Endothelial cell of umbilical vein (primary cell): ENCODE measurements around the gene CLCN6. TPM values are rescaled to one million over a fixed set of nuclear protein-coding genes. Genes with fewer than 3 reads are reported as not detected.
A peak's percentile ranks its signal among the peaks of the same experiment; 100 is the strongest.

ENCODE experiments used
- BruUV-seq: library from RNA; stranded (reverse); fragments of 400-500 nt; replicated peaks from 2 replicates; lab custom pipeline; 2021; lab: Mats Ljungman, UMichigan
- CTCF ChIA-PET: fragments of 300-600, 350-600 bp; sonication (Branson Sonifier 250); formaldehyde crosslinking; loops from one replicate; lab custom pipeline; 2021; ENCODE audit warnings: antibody characterized with exemption, inconsistent platforms; lab: Charles Lee
- POLR2A ChIA-PET: fragments of 300-600, 350-600 bp; sonication (Branson Sonifier 250); formaldehyde crosslinking; loops from one replicate; lab custom pipeline; 2021; ENCODE audit warnings: antibody characterized with exemption, inconsistent platforms; lab: Charles Lee
- DNase-seq: peaks from one replicate; pipeline ENCODE4 v3.0.0-alpha.2; 2011; ENCODE audit warnings: low read depth, low spot score
- FAIRE-seq: peaks from 2 replicates; lab custom pipeline; 2011; peaks lifted over from hg19 to GRCh38; lab: Jason Lieb, UNC
- H2AFZ ChIP-seq: 2 replicates; pipeline ENCODE4 v1.6.0; 2012; ENCODE audit warnings: low read depth, low read length, control low read depth, inconsistent platforms
- H3K27ac ChIP-seq: 2 replicates; pipeline ENCODE4 v1.5.1; 2011; ENCODE audit warnings: low read depth, mild to moderate bottlenecking, control low read depth, low read length, moderate library complexity; ENCODE audit not compliant: insufficient read depth
- H3K27me3 ChIP-seq, 2 experiments: 2 replicates each; pipeline versions ENCODE4 v1.6.0 to v1.6.1; 2011; ENCODE audit warnings: low read length in 2 of 2, mixed read lengths in 1 of 2; ENCODE audit not compliant: control insufficient read depth in 2 of 2, insufficient read depth in 2 of 2
- H3K36me3 ChIP-seq, 2 experiments: 2 replicates in 1 of 2; 3 replicates in 1 of 2; pipeline ENCODE4 v1.5.1; 2011; ENCODE audit warnings: low read length in 2 of 2, mild to moderate bottlenecking in 1 of 2, moderate library complexity in 1 of 2; ENCODE audit not compliant: control insufficient read depth in 2 of 2, insufficient read depth in 2 of 2; ENCODE audit errors: extremely low read depth in 1 of 2
- H3K4me1 ChIP-seq: 3 replicates; pipeline ENCODE4 v1.5.1; 2011; ENCODE audit warnings: mild to moderate bottlenecking, low read length; ENCODE audit not compliant: control insufficient read depth, insufficient read depth; ENCODE audit errors: extremely low read depth
- H3K4me2 ChIP-seq: 2 replicates; pipeline ENCODE4 v1.6.1; 2011; ENCODE audit warnings: low read length, control low read depth, mixed read lengths; ENCODE audit not compliant: insufficient read depth
- H3K4me3 ChIP-seq, 3 experiments: fragments of 200-600 bp in 1 of 3; sonication (generic), shearing (Covaris generic) in 1 of 3; replicated peaks in 1 of 3; 2 replicates each; pipeline ENCODE4 v1.5.1; 2011 to 2016; ENCODE audit warnings: control low read depth in 3 of 3, low read length in 3 of 3, mild to moderate bottlenecking in 2 of 3, inconsistent platforms in 1 of 3, low read depth in 1 of 3, moderate library complexity in 1 of 3; ENCODE audit not compliant: insufficient read depth in 1 of 3
- H3K79me2 ChIP-seq: 2 replicates; pipeline ENCODE4 v1.6.0; 2012; ENCODE audit warnings: low read length, inconsistent platforms; ENCODE audit not compliant: control insufficient read depth, insufficient read depth
- H3K9ac ChIP-seq: replicated peaks from 2 replicates; pipeline ENCODE3; 2011; ENCODE audit warnings: low read length, control low read depth; ENCODE audit not compliant: insufficient read depth; ENCODE audit errors: extremely low read depth
- H3K9me1 ChIP-seq: replicated peaks from 3 replicates; pipeline ENCODE4 v1.6.0; 2011; ENCODE audit warnings: mild to moderate bottlenecking, low read length; ENCODE audit not compliant: control insufficient read depth, insufficient read depth; ENCODE audit errors: extremely low read depth
- H3K9me3 ChIP-seq: replicated peaks from 2 replicates; pipeline ENCODE4 v1.5.1; 2012; ENCODE audit warnings: low read length, inconsistent platforms; ENCODE audit not compliant: control insufficient read depth, insufficient read depth
- H4K20me1 ChIP-seq: replicated peaks from 2 replicates; pipeline ENCODE3; 2011; ENCODE audit warnings: mild to moderate bottlenecking, low read length; ENCODE audit not compliant: control insufficient read depth, insufficient read depth; ENCODE audit errors: extremely low read depth
- FOS ChIP-seq: IDR thresholded peaks from 2 replicates; pipeline ENCODE4 v1.6.1; 2011; ENCODE audit warnings: mild to moderate bottlenecking, low read length, moderate library complexity, borderline replicate concordance; ENCODE audit not compliant: insufficient read depth
- GATA2 ChIP-seq: IDR thresholded peaks from 2 replicates; pipeline ENCODE4 v1.7.0; 2011; ENCODE audit warnings: low read depth, mild to moderate bottlenecking, moderate library complexity, mixed read lengths, low read length; ENCODE audit not compliant: insufficient read length, insufficient read depth
- dilution Hi-C: fragments of 300-500 bp; cut with MboI; formaldehyde crosslinking; loops from one replicate; pipeline ENCODE4 v1.15.0; 2019; ENCODE audit warnings: low sequenced_read_pairs; ENCODE audit not compliant: extremely low pct_ligation_motif_present
- intact Hi-C: fragments of 100-400 bp; cut with micrococcal nuclease; formaldehyde crosslinking; loops from one replicate; pipeline ENCODE4 v1.10.0; 2022
- polyA plus RNA-seq, 4 experiments: library from polyadenylated mRNA; depleted of rRNA in 3 of 4; stranded (reverse) in 3 of 4; unstranded in 1 of 4; fragments of >200 nt; gene quantifications; 2 replicates each; pipeline versions ENCODE4 v1.2.1 to v1.2.3, GENCODE V29; 2011 to 2012; ENCODE audit warnings: missing spikeins in 1 of 4
- total RNA-seq: library from RNA; stranded (reverse); gene quantifications from 2 replicates; pipeline ENCODE4 v1.2.3, GENCODE V29; 2021
- TF ChIP-seq, protein P1 (sequence below), 2 donors: IDR thresholded peaks; 1 replicate in 1 of 2; 2 replicates in 1 of 2; pipeline ENCODE4 v1.5.1; 2011; ENCODE audit warnings: low read length in 2 of 2, mild to moderate bottlenecking in 2 of 2, moderate library complexity in 2 of 2, control low read depth in 1 of 2, inconsistent platforms in 1 of 2, low read depth in 1 of 2; ENCODE audit not compliant: insufficient read depth in 1 of 2; ENCODE audit errors: extremely low read depth in 1 of 2

CLCN6 gene
- total and polyA plus RNA-seq, 2 donors (not counting 3 experiments of a cell fraction or from before 2014, with no cell fraction given), result 20.4 to 41.2 TPM

DNA sequence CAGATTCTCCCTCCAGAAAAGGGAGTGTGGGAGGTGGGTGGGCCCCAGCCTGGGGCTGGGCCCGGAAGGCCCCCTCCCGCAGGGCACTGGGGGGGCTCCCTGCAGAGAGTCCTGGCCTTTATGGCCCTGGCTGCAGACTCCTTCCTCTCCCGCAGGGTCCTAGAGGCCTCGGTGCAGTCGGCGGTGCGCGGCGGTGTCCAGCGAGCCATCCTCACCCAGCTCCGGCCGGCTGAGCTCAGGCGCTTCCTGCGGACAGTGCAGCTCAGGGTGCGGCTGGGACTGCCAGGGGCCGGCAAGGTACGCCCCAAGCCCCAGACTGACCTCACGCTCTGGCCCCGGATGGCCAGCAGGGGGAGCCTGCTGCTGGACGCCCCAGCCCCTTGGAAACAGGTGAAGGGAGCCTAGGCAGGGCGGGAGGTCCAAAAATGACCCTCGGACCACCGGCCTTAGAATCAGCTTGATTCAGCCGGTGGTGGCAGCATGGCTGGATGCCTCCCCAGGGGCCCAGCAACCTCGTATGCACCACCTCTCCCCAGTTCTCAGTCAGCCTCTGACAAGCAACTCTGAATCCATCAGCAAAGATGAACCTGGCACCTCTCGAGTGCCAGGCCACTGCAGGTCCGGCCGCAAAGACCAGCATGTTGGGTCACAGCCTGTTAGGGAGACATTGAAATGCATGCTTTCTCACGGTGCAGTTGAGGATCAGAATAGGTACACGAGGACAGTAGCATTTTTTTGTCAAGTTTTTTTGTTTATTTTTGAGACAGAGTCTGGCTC lies 20.8 kb upstream of the CLCN6 start:
- no peaks in the 10 kb centered on the region for H4K20me1 ChIP-seq
- POLR2A ChIA-PET, result interaction anchor here (0.8 kb wide), 1 partner anchor 123 kb away, joined by 3 read pairs; no protein-coding TSS in a partner anchor
- no peaks in the 10 kb centered on the region for H3K9me1 ChIP-seq
- no peak overlapping the region for H3K27ac ChIP-seq
- no peaks in the 10 kb centered on the region for H3K9me3 ChIP-seq
- FAIRE-seq (peak; percentile 59), DNase-seq (peak; percentile 62)
- CTCF ChIA-PET, result interaction anchor here (0.6 to 5.5 kb wide), 8 partner anchors 9 to 121 kb away, joined by 3 to 31 read pairs (median 5); partner anchors contain the start of gene FBXO6
- no peak overlapping the region for H3K4me2 ChIP-seq
- H3K9ac ChIP-seq, result peak overlapping the region; percentile 4
- intact Hi-C loops, result loop anchor here (1.0 kb wide), 3 partner anchors 18 to 39 kb away; no protein-coding TSS in a partner anchor
- no peaks in the 10 kb centered on the region for H3K27me3 ChIP-seq
- H3K79me2 ChIP-seq, result no peaks in the 10 kb centered on the region
- TF ChIP-seq, protein P1, sequence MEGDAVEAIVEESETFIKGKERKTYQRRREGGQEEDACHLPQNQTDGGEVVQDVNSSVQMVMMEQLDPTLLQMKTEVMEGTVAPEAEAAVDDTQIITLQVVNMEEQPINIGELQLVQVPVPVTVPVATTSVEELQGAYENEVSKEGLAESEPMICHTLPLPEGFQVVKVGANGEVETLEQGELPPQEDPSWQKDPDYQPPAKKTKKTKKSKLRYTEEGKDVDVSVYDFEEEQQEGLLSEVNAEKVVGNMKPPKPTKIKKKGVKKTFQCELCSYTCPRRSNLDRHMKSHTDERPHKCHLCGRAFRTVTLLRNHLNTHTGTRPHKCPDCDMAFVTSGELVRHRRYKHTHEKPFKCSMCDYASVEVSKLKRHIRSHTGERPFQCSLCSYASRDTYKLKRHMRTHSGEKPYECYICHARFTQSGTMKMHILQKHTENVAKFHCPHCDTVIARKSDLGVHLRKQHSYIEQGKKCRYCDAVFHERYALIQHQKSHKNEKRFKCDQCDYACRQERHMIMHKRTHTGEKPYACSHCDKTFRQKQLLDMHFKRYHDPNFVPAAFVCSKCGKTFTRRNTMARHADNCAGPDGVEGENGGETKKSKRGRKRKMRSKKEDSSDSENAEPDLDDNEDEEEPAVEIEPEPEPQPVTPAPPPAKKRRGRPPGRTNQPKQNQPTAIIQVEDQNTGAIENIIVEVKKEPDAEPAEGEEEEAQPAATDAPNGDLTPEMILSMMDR (IDR thresholded peaks at IDR 0.05; ENCODE audit: extremely low read depth in 1 of 2, insufficient read depth in 1 of 2, low read depth in 1 of 2, low read length in 2 of 2), result peak; percentile 95
- TF ChIP-seq FOS, result no peak
- dilution Hi-C loops, result no loop called here
- H3K36me3 ChIP-seq, result peaks cover 0 to 6% of the 10 kb centered on the region in 2 experiments
- H3K4me3 ChIP-seq, result peak overlapping the region in 1 of 3 experiments; percentile 5
- BruUV-seq, result no TSS peak
- H2AFZ ChIP-seq, result peak overlapping the region; percentile 17
- peaks cover 8% of the 10 kb centered on the region for H3K4me1 ChIP-seq

DNA sequence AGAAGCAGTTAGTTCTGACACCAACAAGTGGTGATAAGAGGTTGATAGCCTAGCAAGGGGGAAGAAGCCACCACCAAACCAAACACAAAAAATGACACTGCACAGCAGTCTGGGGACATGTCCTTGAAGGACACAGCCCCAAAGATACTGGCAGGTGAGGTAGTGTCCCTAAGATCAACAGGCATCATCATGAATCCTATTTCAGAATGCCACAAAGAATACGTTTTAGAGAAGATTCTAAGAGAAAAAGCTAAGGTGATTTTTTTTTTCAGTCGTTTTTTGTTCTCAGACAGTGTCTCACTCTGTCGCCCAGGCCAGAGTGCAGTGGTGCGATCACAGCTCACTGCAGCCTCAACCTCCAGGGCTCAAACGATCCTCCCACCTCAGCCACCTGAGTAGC lies 19.8 kb upstream of the CLCN6 start:
- no peak overlapping the region for H3K27ac ChIP-seq
- H3K9me3 ChIP-seq, result no peaks in the 10 kb centered on the region
- FAIRE-seq, result no peak
- H3K4me3 ChIP-seq, result no peak overlapping the region
- intact Hi-C loops (no loop called here), dilution Hi-C loops (no loop called here)
- no peak overlapping the region for H3K4me2 ChIP-seq
- ChIA-PET POLR2A (no interaction called here), CTCF (interaction anchor here (0.7 to 5.5 kb wide), 4 partner anchors 12 to 181 kb away, joined by 3 to 31 read pairs (median 12); no protein-coding TSS in a partner anchor)
- peaks cover 17% of the 10 kb centered on the region for H3K4me1 ChIP-seq
- TSS peak; percentile 10 for BruUV-seq
- no peaks in the 10 kb centered on the region for H3K79me2 ChIP-seq
- H3K9ac ChIP-seq, result no peak overlapping the region
- H4K20me1 ChIP-seq, result no peaks in the 10 kb centered on the region
- H2AFZ ChIP-seq, result no peak overlapping the region
- peaks cover 0 to 6% of the 10 kb centered on the region in 2 experiments for H3K36me3 ChIP-seq
- no peaks in the 10 kb centered on the region for H3K27me3 ChIP-seq
- TF ChIP-seq GATA2, result no peak
- DNase-seq, result no peak
- no peaks in the 10 kb centered on the region for H3K9me1 ChIP-seq
